GM13977 (cell line): ENCODE results near the gene AIF1.
A peak's percentile ranks its signal among the peaks of the same experiment; 100 is the strongest.
"Not testable (repeated sequence)": the region's sequence is repeated elsewhere in the genome, so short reads cannot be mapped to it uniquely, and the experiment has no call there.

Experiments used
- DNase-seq: peaks from one replicate; pipeline ENCODE4 v3.0.0; 2012; ENCODE audit warnings: low spot score
- CTCF ChIP-seq: IDR thresholded peaks from 2 replicates; pipeline ENCODE4 v1.5.1; 2012; ENCODE audit warnings: mild to moderate bottlenecking, control low read depth; ENCODE audit not compliant: insufficient read depth; ENCODE audit errors: extremely low read depth, missing control alignments
- in situ Hi-C: fragments of 300-500 bp; cut with MboI; formaldehyde crosslinking; loops from one replicate; pipeline ENCODE4 v1.12.0; 2022; ENCODE audit warnings: low sequenced_read_pairs, low pct_unique_long_range_greater_than_20kb, mixed read lengths, inconsistent platforms; ENCODE audit not compliant: unreplicated experiment

AIF1 gene

GRCh38 chr6:31588871-31589650 lies 26.0 kb upstream of the AIF1 start:
- no peak for TF ChIP-seq CTCF
- in situ Hi-C loops: no loop called here
- DNase-seq: no peak

- in situ Hi-C loops: loop anchor here (5.0 kb wide), 1 partner anchor 38 kb away; no protein-coding TSS in a partner anchor
- not testable (repeated sequence) for DNase-seq
Observed at GRCh38 chr6:31590691-31591090, 24.3 kb upstream of the AIF1 start.

DNA sequence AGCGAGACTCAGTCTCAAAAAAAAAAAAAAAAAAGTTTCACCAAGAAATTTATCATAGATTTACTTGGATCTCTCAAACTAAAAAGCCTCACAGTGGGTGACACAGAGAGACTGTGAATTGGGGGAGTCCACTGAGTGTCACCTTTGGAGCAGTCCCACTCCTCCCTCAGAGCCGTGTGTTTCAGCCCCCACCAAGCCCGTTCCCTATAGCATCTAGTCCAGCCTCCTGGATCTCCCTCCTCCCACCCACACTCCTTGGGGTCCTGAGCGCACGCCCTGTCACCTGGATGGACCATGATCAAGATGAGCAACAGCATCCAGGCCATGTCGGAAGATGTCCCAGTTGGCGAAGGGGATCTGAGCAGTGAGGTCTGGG lies 22.6 kb upstream of the AIF1 start:
- in situ Hi-C loops: loop anchor here (5.0 kb wide), 1 partner anchor 40 kb away; no protein-coding TSS in a partner anchor
- TF ChIP-seq CTCF: no peak
- DNase-seq: no peak

DNA sequence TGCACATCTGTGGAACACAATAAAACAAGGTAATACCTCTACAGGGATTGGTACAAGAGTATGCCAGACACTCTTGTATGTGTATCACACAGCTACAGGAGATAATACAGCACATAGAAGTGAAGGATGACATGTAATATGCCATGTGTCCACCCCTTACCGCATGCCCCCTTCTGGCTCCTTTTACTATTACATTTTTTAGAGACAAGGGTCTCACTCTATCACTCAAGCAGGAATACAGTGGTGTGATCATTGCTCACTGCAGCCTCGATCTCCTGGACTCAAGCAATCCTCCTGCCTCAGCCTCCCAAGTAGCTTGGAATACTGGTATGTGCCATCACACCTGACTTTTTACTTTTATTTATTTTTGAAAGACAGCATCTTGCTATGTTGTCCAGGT lies 18.0 kb upstream of the AIF1 start:
- TF ChIP-seq CTCF: peak; percentile 60
- no peak for DNase-seq
- in situ Hi-C loops: no loop called here

- in situ Hi-C loops: no loop called here
- no peak for TF ChIP-seq CTCF
- no peak for DNase-seq
Observed at GRCh38 chr6:31607317-31607716, 7.7 kb upstream of the AIF1 start.

GRCh38 chr6:31609519-31610406 lies 5.3 kb upstream of the AIF1 start:
- no peak for DNase-seq
- no peak for TF ChIP-seq CTCF
- in situ Hi-C loops: no loop called here

DNA sequence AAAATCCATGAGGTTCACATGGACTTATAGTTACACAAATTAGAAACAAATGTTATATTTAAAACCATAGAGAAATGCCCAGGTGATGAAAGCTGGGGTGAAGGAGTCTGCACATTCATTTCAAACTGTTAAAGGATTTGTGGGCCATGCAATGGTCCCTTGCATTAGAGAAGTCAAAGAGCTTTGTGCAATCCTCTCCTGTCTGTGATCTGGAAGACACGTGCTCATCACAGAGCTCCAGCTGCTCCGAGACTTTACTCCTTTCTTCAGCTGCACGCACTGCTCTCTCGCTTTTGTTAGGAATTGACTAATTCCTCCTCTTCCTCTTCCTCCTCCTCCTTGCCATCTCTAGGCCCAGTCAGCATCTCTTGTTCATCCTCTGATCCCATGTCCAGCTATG lies 4.1 kb upstream of the AIF1 start:
- in situ Hi-C loops: no loop called here
- no peak for TF ChIP-seq CTCF
- DNase-seq: no peak
